ENCODE results near the gene FAM120A. TPM values are rescaled to one million over a fixed set of nuclear protein-coding genes. Genes with fewer than 3 reads are reported as not detected.

Gene FAM120A
- total RNA-seq, 1 donor from 2014 or later, result 109 TPM

- H3K9me3 ChIP-seq, result no peaks in the 10 kb centered on the region
- H3K27me3 ChIP-seq, result no peaks in the 10 kb centered on the region
- no peaks in the 10 kb centered on the region for H3K36me3 ChIP-seq
- no peak for DNase-seq
- ATAC-seq, result no peak
- TF ChIP-seq CTCF (IDR thresholded peaks at IDR 0.05), result no peak
- H3K27ac ChIP-seq, result peak overlapping the region; percentile 4
- peaks cover 65% of the 10 kb centered on the region for H3K4me1 ChIP-seq
- intact Hi-C loops (cut with DNase I), result no loop called here
- no peak overlapping the region for H3K4me3 ChIP-seq
Observed at GRCh38 chr9:93459432-93459847, 8.0 kb downstream of the FAM120A start.

- intact Hi-C loops (cut with DNase I), result no loop called here
- ATAC-seq, result no peak
- DNase-seq, result no peak
- TF ChIP-seq CTCF (IDR thresholded peaks at IDR 0.05), result no peak
- peaks cover 64% of the 10 kb centered on the region for H3K4me1 ChIP-seq
- no peaks in the 10 kb centered on the region for H3K27me3 ChIP-seq
- H3K36me3 ChIP-seq, result no peaks in the 10 kb centered on the region
- H3K27ac ChIP-seq, result no peak overlapping the region
- no peak overlapping the region for H3K4me3 ChIP-seq
- no peaks in the 10 kb centered on the region for H3K9me3 ChIP-seq
Observed at GRCh38 chr9:93460689-93461413, 9.4 kb downstream of the FAM120A start.

GRCh38 chr9:93461414-93461743 lies 9.9 kb downstream of the FAM120A start:
- Histone ChIP-seq H3K27ac (no peak overlapping the region), H3K4me3 (no peak overlapping the region), H3K36me3 (no peaks in the 10 kb centered on the region), H3K4me1 (peaks cover 64% of the 10 kb centered on the region), H3K9me3 (no peaks in the 10 kb centered on the region), H3K27me3 (no peaks in the 10 kb centered on the region)
- ATAC-seq (no peak), DNase-seq (no peak)
- TF ChIP-seq CTCF (IDR thresholded peaks at IDR 0.05), result no peak
- intact Hi-C loops (cut with DNase I), result no loop called here

GRCh38 chr9:93461821-93462220 lies 10.3 kb downstream of the FAM120A start:
- Histone ChIP-seq H3K4me3 (no peak overlapping the region), H3K4me1 (peaks cover 65% of the 10 kb centered on the region), H3K36me3 (no peaks in the 10 kb centered on the region), H3K9me3 (no peaks in the 10 kb centered on the region), H3K27me3 (no peaks in the 10 kb centered on the region), H3K27ac (no peak overlapping the region)
- DNase-seq (no peak), ATAC-seq (no peak)
- no peak for TF ChIP-seq CTCF (IDR thresholded peaks at IDR 0.05)
- intact Hi-C loops (cut with DNase I), result no loop called here

GRCh38 chr9:93463638-93464248 lies 12.3 kb downstream of the FAM120A start:
- no peak for TF ChIP-seq CTCF (IDR thresholded peaks at IDR 0.05)
- H3K27me3 ChIP-seq, result no peaks in the 10 kb centered on the region
- no peaks in the 10 kb centered on the region for H3K9me3 ChIP-seq
- peaks cover 71% of the 10 kb centered on the region for H3K4me1 ChIP-seq
- intact Hi-C loops (cut with DNase I), result no loop called here
- DNase-seq (no peak), ATAC-seq (no peak)
- no peaks in the 10 kb centered on the region for H3K36me3 ChIP-seq
- H3K27ac ChIP-seq, result no peak overlapping the region
- no peak overlapping the region for H3K4me3 ChIP-seq

All from upper lobe of right lung (tissue), 1 donor.